Measurements from ENCODE around the gene UFM1.
"Not testable (repeated sequence)": the region's sequence is repeated elsewhere in the genome, so short reads cannot be mapped to it uniquely, and the experiment has no call there.

The UFM1 gene
- 63.8 to 158 (median 95.2) reads per million in 17 experiments for total RNA-seq

DNA sequence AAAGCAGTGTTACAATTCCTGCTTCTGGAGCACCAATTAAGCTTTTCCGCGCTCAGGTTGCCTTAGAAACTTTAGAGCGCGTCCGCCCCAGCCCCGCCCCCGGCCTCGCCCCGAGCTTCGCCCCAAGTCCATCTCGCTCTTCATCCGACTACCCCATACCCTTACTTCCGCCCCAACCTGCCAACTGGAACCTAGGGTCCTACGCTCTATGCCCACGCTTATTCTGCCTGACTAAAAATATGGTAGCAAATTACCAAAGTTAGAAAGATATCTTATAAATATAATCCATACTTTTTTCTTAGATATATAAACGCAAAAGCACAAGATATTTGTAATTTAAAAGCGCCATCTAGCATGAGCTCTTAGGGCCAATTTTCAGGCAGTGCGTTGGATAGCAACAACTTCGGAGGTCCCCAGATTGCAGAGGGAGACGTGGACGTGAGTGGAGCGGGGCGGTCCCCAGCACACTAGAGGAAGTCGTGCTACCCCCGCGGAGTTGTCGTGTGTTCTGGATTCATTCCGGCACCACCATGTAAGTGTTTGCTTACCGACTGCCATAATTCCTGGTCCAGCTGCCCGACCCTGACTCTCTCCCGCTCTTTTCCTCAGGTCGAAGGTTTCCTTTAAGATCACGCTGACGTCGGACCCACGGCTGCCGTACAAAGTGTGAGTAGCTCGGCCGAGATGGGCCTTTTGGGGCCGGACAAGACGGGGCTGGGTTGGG is at the start of gene UFM1:
Gene UFM1 (plus strand): TSS at position 462 of the 724 bp plus-strand sequence. CDS start 69 bp downstream, at position 531.
- peak; percentile 95 to 97 (median 96) for DNase-seq

DNA sequence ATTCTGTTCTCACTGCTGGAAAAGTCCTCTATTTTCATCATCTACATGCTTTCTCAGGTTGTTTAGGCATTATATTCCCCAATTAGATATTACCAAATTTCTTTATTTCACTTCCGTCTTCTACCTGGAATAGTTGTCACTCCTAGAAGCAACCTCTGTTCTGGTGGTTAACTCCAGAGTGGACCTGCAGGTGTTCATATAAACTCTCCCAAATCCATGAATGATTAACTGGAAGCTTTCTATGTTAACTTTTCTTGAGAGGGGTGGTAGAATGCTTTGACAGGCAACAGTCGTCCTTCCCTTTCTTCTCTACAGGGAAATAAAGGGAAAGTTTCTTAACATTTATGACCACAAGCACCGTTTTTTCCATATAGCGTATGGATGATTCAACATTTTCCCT is 48.4 kb upstream of the UFM1 start:
- no peak for DNase-seq

DNA sequence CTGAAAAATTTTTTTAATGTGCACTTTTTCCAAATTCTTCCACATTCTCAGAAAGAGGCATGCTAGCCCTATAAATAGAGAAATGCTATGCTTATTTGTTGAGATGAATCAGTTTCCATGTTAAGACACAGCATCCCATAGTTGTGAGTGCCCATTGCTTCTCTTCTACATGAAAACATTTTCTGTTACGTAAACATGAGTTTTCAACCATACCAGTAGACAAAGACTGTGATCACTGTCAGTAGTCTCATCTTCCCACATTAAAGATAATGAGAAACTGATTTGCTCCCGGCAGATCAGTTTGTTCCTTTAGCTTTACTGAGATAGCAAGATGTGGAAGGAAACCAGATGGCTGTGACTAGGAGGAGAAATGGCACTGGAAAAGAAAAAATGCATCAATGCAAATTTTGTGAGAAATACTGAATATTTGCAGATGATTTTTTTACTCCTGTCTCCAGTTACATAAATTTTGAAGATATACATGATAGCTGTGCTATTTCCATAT is 45.8 kb upstream of the UFM1 start:
- DNase-seq, result no peak

DNA sequence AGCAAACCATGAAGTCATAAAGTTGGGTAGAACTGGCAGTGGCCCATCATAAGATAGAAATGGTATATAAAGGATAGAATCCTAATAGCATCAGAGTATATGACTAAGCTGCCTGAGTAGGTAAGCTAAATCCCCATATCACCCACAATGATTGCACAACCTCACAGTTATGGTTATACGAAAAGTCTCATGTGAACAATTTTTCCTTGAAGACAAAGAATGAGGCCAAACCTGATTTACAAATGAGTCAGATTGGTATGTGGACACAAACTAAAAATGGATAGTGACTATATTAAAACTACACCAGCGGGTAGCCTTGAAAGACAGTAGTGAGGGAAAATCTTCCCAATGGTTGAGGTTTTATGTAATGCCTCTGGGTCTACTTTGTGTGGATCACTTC is 40.9 kb upstream of the UFM1 start:
- DNase-seq, result no peak

DNA sequence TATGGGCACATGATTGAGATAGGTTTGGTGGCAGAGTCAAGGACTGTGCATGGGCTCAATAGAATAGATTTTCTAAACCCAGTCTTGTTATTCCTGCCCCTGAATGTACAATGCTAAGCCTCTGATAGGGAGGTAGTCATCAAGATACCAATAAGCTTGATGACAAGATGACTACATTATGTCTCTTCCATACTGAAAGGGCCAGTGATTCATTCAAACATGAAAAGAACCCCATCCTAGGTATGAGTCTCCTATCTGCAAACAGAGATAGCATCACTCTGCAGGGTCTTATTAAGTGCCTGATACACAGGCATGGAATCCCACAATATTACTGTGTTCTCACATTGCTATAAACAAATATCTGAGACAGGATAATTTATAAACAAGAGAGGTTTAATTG is 40.3 kb upstream of the UFM1 start:
- DNase-seq, result no peak

DNA sequence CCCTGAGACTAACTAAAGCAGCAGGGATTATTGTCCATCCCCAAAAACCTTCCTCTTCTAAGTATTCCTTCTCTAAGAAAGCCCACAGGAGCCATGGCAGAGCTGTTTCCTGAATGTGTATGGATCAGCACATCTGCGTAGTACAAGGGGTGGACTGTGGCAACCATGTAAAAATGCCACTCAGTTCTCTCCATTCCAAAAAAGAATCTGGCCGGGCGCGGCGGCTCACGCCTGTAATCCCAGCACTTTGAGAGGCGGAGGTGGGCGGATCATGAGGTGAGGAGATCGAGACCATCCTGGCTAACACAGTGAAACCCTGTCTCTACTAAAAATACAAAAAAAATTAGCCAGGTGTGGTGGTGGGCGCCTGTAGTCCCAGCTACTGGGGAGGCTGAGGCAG is 38.5 kb upstream of the UFM1 start:
- DNase-seq, result not testable (repeated sequence)

DNA sequence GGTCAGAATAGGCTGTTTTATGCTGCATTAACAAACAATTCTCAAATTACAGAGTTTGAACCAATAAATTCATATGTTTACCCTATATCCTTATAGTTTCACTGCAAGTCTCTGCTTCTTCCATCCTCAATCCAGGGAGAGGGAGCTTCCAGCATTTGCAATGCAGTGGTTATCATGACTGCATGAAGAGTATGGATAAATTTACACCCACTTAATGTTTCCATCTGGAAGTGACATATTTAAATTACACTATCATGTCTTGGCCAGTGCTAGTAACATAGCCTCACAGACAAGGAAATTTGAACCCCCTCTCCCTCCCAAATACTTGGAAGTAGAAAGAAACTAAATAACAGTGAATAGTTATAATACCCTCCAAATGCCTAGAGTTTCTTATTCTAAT is 33.5 kb upstream of the UFM1 start:
- no peak for DNase-seq

DNA sequence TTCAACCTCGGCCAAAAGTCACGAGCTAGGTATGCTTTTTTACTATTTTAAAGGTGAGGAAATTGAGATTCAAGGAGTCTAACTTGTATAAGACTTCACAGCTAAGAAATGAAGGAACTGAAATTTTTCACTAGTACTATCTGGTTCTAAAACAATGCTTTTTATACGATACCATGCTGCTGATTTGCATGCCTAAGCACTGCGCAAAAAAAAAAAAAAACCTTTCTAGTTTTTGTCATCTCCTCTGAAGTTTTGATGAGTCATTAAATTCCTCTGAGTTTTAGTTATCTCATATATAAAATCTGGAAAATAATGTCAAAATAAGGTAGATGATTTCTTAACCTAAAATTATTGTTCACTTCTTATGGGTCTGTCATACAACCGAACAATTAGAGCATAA is 28.0 kb upstream of the UFM1 start:
- no peak for DNase-seq

DNA sequence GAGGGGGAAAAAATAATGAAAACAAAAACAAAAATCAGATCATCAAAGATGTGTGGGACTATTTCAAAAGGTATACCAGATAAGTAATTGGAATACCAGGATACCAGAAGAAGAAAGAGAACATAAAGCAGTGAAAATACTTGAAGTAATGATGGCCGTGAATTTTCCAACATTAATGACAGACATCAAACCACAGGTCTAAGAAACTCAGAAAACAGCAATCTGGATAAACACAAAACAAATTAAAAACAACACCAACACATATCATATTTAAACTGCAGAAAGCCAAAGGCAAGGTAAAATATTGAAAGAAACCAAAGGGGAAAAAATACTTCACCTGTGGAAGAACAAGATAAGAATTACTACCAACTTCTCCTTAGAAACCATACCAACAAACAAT is 24.2 kb upstream of the UFM1 start:
- no peak for DNase-seq

DNA sequence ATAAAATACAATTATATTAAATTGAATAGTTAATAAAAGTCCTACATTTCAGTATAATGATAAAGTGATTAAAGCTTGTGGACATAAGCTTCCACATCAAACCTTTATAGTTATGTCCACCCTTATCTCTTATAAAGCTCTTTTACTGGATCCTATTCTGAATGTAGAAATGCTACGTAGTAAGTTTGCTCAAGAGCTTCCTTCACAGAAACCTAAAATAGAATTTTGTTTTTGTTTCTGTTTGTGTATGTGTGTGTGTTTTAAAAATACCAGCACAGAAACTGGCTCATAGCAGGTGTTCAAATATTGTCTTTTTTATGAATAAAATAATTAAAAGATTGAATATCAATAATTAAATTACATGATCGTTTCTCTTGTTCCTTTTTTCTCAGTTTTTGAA is 21.0 kb upstream of the UFM1 start:
- no peak for DNase-seq

DNA sequence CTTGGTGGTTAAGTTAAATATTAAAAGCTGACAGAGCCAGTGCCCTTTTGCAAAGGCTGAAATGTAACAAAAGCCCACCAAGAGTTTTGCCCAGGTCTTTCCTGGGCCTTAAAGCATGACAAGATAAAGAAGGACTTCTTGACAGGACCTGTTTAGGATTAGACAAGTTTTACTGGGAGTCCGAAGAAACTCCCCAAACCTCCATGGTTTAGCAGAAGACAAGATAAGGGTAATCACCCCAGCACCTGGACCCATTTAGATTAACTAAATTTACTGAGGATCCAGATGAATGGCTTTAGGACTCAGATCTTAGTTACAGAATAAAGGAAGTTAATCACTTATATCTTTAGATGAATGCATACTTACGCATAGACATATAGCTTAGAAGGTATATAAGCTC is 14.8 kb upstream of the UFM1 start:
- no peak for DNase-seq

DNA sequence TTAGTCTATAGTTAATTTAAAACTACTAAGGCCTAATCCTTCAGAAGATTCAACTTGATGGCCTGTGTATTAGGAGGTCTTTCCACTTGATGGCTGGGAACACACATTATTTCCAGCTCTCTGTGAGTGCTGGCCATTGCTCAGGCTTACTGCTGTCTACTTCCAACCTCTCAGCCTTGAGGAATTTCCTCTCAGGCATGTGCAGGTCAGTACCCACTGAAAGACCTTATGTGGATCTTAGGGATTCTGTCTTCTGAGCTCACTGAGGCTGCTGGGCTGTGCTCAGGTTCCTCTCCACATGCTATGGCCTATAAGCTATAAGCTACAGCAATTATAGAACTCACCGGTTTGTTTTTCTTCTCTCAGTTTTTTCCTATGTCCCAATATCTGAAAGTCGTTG is 11.6 kb upstream of the UFM1 start:
- no peak for DNase-seq

DNA sequence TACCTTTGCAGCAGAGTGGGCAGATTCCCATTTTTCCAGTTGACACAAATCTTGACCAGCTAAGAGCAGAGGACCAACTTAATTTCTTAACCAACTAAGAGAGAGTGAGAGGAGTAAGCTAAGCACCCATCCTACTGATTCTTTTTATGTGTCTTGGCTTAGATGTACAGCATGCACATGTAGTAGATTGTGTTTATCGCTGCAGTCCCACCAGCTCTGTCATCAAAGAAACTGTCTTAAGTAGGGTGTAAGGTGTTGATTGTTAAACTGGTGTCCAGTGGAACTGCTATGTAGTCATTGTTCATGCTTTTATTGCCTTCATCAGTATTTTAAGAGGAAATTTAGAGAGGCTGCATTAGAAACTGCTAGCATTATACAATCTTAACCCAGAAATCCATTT is 9.0 kb upstream of the UFM1 start:
- DNase-seq, result no peak

DNA sequence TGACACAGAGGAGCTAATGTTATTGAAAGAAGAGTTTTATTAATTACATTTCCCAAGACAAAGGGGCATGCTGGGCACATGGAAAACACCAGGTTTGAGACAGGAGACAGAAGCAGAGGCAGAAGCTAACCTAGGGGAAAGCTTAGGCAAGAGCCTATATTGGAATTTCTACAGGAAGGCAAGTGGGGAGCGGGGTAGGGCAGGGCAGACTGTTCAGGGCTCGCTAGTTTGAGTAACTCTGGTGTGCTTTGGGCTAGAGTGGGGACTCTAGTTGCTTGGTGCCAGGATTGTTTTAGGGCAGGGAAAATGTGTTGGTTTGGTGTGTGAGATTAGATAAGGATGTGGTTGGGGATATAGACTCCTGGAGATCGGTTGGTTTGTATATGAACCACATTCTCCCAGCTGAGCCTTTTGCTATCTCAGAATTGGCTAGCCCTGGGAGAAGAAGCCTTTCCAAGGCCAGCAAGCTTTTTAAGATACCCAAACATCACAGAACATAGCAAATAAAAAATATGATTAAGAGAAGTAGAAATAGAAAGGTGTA is 8.4 kb upstream of the UFM1 start:
- DNase-seq, result no peak

DNA sequence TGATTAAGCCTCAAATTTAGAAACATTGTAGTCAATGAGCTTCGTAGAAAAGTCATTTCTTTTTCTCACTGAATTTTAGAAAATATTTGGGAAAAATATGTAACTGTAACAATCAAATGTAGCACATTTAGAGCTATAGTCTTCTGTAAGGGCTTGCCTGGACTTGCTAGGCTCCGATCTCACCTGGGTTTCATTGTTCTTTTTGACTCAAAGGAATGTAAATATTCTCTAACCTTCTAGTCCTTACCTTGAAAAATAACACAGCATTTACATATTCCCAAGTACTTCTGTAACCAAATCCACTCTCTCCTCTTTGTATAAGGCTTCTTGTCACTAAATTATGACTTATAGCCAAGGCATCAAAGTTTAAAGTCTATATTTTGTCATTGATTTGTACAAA is 2.9 kb upstream of the UFM1 start:
- no peak for DNase-seq

DNA sequence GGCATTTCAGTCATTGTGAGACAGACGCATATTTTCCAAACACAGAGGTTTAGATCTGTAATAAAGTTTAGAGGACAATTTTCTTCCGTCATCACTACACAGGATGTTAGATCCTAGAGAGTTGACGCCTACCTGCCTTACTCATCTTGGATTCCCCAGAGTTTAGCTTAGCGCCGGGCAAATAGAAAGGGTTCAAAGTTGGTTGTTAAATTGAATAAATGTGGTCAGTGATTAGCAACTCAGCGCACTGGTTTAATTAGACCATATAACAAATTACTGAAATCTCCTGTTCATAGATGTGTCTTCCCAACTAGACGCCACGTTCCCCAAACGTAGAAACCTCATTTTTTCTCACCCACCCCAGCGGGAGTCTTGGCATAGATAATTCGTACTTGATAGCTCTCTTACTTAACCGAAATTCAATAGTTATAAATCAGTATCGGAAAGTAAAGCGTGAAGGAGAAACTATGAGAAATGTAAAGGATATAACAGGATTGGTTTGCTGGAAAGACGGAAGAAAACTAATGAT is 726 bp upstream of the UFM1 start:
- DNase-seq, result peak; percentile 7 to 53 (median 29)

DNA sequence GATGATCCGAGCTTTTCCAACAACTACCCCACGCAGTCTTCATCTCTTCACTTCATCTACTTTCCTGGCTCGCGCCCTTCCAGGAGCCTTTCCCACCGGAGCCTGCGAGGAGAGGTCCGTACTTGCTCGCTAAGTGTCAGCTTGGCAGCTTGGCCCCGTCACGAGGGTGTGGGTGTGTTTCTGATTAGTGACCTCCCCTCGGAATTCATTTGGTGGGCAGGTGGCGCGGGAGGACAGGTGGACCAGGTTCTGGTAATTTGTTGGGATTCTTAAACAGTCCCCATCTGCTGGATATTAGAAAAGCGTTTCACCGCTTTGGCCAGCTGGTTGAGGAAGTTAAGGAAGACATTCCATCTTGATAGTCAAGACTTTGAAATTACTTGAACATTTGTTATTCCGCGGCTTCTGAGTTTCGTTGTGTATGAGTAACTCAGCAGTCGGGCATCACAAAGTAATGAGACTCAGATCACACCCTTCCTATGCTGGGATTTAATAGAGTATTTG is 515 bp downstream of the UFM1 start:
- DNase-seq, result peak; percentile 44 to 73 (median 55)

DNA sequence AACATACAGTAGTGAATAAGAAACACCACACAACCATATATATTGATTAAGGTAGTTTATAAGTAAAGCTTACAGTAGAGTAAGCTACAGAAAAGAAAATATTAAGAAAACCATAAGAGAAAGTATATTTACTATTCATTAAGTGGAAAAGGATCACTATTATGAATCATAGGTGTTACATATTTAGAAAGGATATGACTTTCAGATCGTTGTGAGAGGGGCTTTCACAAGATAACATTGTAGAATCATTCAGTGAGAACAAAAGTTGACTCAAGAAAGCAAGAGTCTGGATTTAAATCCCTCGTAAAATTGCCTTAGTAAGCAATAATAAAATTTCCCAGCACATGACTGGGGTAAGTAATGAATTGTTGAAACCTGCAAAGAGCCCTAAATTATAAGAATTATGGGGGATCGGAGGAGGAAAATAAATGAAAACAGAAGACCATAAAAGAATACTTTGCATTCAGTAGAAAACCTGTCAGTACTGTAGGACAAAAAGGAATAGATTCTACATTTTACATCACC is 6.0 kb downstream of the UFM1 start:
- DNase-seq, result no peak

DNA sequence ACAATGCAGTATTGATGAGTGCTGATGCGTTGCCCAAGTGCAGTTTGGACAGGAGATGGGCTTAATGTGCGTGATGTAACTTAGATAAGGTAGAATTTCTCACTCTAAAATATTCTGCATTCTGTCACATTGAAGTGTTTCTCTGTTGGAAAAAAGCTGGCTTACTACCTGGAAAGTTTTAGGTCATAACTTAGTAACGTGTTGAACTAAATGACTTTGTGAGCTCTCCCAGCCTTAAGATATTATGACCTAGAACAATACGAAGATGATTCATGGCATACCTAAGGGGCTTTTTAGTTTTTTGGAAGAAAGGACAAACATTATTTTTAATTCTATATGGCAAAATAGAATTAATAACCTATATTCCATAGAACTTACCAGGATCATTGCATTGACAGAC is 9.0 kb downstream of the UFM1 start:
- no peak for DNase-seq

DNA sequence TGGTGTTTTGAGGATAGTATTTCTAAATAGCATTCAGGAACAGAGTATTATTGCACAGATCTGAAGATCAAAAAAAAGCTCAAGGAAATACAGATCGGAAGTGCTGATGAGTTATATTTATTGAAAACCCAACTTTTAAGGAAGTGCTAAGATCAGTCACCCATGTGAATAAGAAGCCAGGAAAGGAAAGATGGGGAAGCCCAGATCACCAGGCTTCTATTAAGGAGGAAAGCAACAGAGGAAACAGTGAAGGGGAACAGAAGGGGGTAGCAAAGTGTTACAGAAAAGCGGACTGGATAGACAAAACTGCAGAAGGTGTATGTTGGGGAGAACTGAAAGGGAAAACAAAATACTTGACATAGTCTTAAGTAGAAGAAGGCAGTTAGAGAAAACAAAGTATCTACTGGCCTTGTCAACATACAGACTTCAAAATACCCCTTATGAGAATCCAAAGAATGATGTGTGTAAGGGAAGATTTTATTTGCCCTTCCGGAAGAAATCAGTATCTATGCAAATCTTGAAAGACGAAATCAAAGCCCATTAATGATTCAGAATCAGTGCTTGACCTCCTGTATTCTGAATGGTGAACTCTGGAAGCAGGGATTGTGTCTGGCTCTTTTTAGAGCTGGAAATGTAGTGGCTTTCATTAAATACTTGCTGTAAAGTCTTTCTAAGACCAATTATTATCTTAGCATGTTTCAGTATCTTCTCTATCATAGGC is 12.1 kb downstream of the UFM1 start:
- peak; percentile 32 to 72 (median 54) for DNase-seq

DNA sequence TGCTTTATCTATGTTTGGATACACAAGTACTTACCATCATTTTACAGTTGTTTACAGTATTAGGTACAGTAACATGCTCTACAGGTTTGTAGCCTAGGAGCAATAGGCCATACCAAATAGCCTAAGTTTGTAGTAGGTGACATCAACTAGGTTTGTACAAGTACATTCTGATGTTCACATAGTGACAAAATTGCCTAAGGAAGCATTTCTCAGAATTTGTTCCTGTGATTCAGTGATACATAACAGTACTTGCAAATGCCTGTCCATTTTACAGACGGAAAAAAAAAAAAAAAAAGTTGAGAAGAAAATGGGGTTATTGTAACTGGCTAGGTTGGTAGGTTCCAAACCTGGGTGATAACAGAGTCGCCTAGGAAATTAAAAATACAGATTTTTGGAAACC is 13.6 kb downstream of the UFM1 start:
- no peak for DNase-seq

DNA sequence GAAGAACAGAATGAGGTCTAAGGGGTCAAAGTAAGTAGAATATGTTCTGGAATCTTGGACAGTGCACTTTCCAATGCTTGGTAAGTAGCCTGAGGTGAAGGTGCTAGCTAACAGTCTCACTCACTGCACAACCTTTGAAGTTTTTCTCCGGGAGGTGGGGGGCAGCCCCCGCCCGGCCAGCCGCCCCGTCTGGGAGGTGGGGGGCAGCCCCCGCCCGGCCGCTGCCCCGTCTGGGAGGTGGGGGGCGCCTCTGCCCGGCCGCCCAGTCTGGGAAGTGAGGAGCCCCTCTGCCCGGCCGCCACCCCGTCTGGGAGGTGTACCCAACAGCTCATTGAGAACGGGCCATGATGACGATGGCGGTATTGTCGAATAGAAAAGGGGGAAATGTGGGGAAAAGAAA is 14.1 kb downstream of the UFM1 start:
- DNase-seq, result not testable (repeated sequence)

DNA sequence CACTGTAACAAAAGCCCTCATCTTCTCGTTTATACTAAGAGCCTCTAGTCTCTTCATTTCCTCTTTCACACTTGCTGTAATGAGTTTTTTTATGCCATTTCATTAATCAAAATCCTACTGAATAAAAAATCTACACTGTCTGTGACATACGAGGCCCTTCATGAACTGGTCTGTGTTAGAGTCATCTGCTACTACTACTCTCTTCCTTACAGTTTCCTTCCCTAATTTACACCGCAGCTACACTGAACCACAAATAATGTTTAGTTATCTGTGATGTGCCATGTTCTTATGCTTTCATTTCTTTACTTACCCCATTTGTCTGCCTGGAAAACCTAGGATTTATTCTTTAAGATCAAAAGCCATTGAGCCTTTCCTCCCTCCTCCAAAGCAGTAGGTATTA is 16.0 kb downstream of the UFM1 start:
- DNase-seq, result peak in 1 of 4 experiments; percentile 11
